ENCODE data around the gene RASAL2. TPM values are rescaled to one million over a fixed set of nuclear protein-coding genes. Genes with fewer than 3 reads are reported as not detected.

RASAL2 gene
- total RNA-seq, 1 experiment from 2014 or later: 36.8 TPM

GRCh38 chr1:178399177-178399728 is 305.3 kb downstream of the RASAL2 start:
- no peaks in the 10 kb centered on the region for H3K36me3 ChIP-seq (ENCODE audit: control insufficient read depth, insufficient read depth, low read length)
- H3K4me1 ChIP-seq: no peaks in the 10 kb centered on the region
- Mint-ChIP-seq H3K4me1 (ENCODE audit: low read depth, unreplicated experiment) (no peaks in the 10 kb centered on the region), H3K9me3 (ENCODE audit: unreplicated experiment) (no peaks in the 10 kb centered on the region), H3K4me3 (ENCODE audit: unreplicated experiment) (no peak overlapping the region), H3K27me3 (ENCODE audit: insufficient read depth, unreplicated experiment) (no peaks in the 10 kb centered on the region), H3K36me3 (ENCODE audit: insufficient read depth, unreplicated experiment) (no peaks in the 10 kb centered on the region), H3K27ac (ENCODE audit: unreplicated experiment) (no peak overlapping the region)
- no peaks in the 10 kb centered on the region for H3K27me3 ChIP-seq (replicated peaks; ENCODE audit: control insufficient read depth, insufficient read depth, low read length)
- TF ChIP-seq CTCF (IDR thresholded peaks at IDR 0.05; ENCODE audit: insufficient read depth in 1 of 2, low read depth in 1 of 2, low read length in 1 of 2, severe bottlenecking in 1 of 2, unreplicated experiment in 1 of 2): no peak
- POLR2A ChIA-PET: no interaction called here
- intact Hi-C loops (cut with micrococcal nuclease; ENCODE audit: unreplicated experiment): no loop called here
- CTCF ChIA-PET: no interaction called here
- no peak for DNase-seq
- BruUV-seq (replicated peaks): no TSS peak
- H3K4me3 ChIP-seq (ENCODE audit: low read depth, low read length): no peak overlapping the region
- no peaks in the 10 kb centered on the region for H3K9me3 ChIP-seq

GRCh38 chr1:178405137-178405536 is 311.2 kb downstream of the RASAL2 start:
- DNase-seq: no peak
- no peaks in the 10 kb centered on the region for H3K4me1 ChIP-seq
- Mint-ChIP-seq H3K4me3 (ENCODE audit: unreplicated experiment) (no peak overlapping the region), H3K27me3 (ENCODE audit: insufficient read depth, unreplicated experiment) (no peaks in the 10 kb centered on the region), H3K9me3 (ENCODE audit: unreplicated experiment) (peaks cover 14% of the 10 kb centered on the region), H3K4me1 (ENCODE audit: low read depth, unreplicated experiment) (no peaks in the 10 kb centered on the region), H3K27ac (ENCODE audit: unreplicated experiment) (no peak overlapping the region), H3K36me3 (ENCODE audit: insufficient read depth, unreplicated experiment) (peaks cover 6% of the 10 kb centered on the region)
- no peaks in the 10 kb centered on the region for H3K27me3 ChIP-seq (replicated peaks; ENCODE audit: control insufficient read depth, insufficient read depth, low read length)
- H3K9me3 ChIP-seq: no peaks in the 10 kb centered on the region
- no peak for TF ChIP-seq CTCF (IDR thresholded peaks at IDR 0.05; ENCODE audit: insufficient read depth in 1 of 2, low read depth in 1 of 2, low read length in 1 of 2, severe bottlenecking in 1 of 2, unreplicated experiment in 1 of 2)
- H3K4me3 ChIP-seq (ENCODE audit: low read depth, low read length): no peak overlapping the region
- POLR2A ChIA-PET: no interaction called here
- BruUV-seq (replicated peaks): no TSS peak
- intact Hi-C loops (cut with micrococcal nuclease; ENCODE audit: unreplicated experiment): no loop called here
- CTCF ChIA-PET: no interaction called here
- no peaks in the 10 kb centered on the region for H3K36me3 ChIP-seq (ENCODE audit: control insufficient read depth, insufficient read depth, low read length)

GRCh38 chr1:178407215-178407614 is 313.3 kb downstream of the RASAL2 start:
- Mint-ChIP-seq H3K9me3 (ENCODE audit: unreplicated experiment) (peaks cover 18% of the 10 kb centered on the region), H3K4me1 (ENCODE audit: low read depth, unreplicated experiment) (no peaks in the 10 kb centered on the region), H3K27ac (ENCODE audit: unreplicated experiment) (no peak overlapping the region), H3K27me3 (ENCODE audit: insufficient read depth, unreplicated experiment) (no peaks in the 10 kb centered on the region), H3K4me3 (ENCODE audit: unreplicated experiment) (no peak overlapping the region), H3K36me3 (ENCODE audit: insufficient read depth, unreplicated experiment) (peaks cover 6% of the 10 kb centered on the region)
- POLR2A ChIA-PET: no interaction called here
- H3K4me1 ChIP-seq: no peaks in the 10 kb centered on the region
- no peak for DNase-seq
- no peaks in the 10 kb centered on the region for H3K9me3 ChIP-seq
- BruUV-seq (replicated peaks): no TSS peak
- H3K4me3 ChIP-seq (ENCODE audit: low read depth, low read length): no peak overlapping the region
- intact Hi-C loops (cut with micrococcal nuclease; ENCODE audit: unreplicated experiment): no loop called here
- no peaks in the 10 kb centered on the region for H3K36me3 ChIP-seq (ENCODE audit: control insufficient read depth, insufficient read depth, low read length)
- CTCF ChIA-PET: no interaction called here
- no peaks in the 10 kb centered on the region for H3K27me3 ChIP-seq (replicated peaks; ENCODE audit: control insufficient read depth, insufficient read depth, low read length)
- TF ChIP-seq CTCF (IDR thresholded peaks at IDR 0.05; ENCODE audit: insufficient read depth in 1 of 2, low read depth in 1 of 2, low read length in 1 of 2, severe bottlenecking in 1 of 2, unreplicated experiment in 1 of 2): no peak
